Pons (tissue), 1 donor: ENCODE results near the gene SH3RF3.

Experiments
- DNase-seq: peaks from one replicate; pipeline ENCODE4 v3.0.0-alpha.2; 2016; ENCODE audit warnings: low spot score

SH3RF3 gene

DNA sequence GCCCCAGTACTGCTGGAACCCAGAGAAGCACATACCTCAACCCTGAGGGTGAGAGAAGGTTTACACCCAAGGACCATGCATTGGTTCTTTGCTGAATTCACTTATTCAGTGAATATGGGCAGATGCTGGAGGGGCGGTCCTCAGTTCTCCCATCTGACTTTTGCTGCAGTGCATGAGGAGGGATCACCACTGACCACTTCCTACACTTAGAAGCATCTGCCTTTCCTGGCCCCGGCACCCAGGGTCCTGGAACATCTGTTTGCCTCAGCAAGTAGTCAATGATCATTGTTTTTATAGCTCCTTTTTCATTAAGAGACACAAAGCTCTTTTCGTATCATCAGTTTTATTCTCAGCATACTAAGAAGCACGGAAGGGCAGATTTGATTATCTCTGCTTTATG lies 211.4 kb downstream of the SH3RF3 start:
- DNase-seq: no peak

DNA sequence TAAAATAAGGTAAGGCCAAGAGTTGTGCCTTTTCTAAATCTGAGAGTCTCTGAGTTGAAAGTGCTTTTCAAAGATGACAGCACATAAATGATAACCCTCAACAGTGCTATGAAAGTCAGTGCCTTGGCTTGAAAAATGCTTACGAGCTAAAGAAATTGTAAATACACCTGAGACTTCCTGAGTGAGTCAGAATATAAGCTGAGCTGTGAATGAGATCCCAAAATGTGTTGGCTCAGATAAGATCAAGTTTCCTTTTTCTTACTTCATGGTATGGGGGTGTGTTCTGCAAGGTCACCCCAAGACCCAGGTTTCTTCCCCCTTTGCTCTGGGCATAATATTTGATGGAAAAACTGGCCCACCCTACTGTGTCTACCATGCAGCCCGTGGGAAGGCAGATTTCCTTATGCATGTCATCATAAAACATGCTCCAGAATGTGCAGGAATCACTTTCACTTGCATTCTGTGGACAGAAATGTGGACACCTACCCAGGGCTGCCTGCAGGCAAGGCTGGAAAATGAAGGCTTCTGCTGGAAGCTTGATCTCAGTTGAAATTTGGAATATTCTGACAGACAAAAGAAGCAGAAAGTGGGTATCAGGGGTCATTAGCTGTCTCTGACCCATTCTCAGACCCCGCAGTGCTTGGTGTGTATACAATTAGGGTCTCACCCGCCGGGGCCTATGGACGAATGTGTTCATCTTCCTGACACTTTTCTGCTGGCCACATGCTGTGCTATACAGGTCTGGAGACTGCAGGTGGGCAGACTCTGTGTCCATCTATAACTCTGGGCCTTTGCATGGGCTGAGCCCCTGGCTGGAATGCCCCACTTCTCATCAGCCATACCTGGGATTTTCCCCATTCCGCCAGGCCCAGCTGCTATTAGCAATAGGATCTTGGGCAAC lies 212.6 kb downstream of the SH3RF3 start:
- DNase-seq: no peak

DNA sequence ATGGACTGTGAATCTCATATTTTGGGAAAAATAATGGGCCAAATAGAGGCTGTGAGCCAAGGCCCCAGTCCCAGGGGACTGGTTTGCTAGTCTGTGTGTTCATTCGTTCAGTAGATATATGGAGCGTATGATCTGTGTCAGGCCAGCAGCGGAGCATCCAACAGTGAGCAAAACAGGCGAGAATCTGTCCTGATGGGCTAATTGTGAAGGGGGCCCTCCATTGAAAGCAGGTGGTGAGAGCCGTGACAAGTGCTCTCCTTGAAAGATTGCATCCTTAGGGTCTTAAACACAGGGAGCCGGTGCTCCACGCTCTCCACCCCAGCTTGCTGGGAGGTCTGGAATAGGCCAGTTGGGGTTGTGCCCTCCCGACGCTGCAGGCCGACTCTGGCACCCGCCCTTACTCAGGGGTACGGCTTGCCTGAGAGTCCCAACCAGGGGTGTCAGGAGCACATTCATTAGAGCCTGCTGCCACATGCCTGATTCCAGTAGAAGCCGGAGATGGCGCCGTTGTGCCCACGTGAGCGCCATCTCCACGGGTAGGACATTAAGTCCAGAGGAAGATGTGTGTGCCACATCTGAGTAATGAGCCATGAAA lies 213.3 kb downstream of the SH3RF3 start:
- DNase-seq: no peak

DNA sequence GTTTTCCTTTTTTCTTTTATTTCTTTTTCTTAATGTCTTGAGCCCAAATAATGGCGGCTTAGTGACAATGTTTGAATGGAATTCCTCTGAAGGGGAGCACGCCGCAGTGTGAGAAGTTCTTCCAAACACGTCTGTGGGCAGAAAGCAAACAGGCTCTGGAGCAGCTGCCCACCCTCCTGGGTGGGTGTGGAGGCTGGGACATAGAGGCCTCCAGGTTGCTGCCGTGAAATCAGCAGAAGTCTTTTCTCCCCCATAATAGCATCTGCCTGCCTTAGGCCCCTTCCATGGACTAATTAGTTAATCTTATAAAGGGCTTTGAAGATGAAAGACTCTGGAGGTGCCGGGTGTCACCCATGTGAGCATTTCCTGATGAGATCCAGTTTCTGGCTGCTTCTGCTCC lies 213.9 kb downstream of the SH3RF3 start:
- no peak for DNase-seq

DNA sequence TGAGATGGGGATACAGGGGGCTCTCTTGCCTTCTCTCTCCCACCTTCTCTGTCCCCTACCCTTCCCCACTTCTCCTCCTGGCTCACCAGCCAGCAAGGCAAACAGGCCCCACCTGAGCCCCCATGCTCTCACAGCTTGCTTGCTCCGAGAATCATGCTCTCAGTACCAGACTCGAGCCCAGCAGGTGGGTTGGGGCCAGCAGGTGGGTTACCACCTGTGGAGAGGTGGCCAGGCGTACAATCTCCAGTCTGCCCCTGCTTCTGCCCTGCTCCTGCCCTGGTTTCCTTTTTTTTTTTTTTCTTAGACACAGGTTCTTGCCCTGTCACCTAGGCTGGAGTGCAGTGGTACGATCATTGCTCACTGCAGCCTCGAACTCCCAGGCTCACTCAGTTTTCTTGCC lies 214.5 kb downstream of the SH3RF3 start:
- DNase-seq: no peak

DNA sequence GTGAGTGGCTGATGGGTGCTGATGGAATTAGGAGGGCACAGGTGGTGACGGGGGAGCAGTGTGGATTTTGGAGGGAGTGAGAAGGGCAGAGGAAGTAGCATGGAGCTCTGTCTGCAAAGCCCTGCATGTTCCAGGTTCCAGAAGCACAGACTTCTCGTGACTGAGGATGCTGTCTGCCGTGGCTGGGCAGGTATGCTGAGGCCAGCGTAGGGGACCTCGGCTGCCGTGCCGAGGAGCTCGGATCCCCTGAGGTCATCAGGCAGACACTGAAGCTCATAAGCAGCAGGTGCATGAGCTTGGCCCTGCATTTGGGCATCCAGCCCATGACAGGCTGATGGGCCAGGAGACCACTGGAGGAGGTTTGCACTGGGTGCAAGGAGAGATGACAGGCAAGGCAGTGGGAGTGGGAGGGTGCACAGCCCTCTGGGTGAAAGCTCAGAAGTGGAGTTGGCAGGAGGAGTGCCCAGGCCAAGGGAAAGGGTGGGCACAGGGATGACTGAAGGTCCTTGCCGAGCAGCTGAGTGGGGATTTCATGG lies 215.3 kb downstream of the SH3RF3 start:
- DNase-seq: no peak

DNA sequence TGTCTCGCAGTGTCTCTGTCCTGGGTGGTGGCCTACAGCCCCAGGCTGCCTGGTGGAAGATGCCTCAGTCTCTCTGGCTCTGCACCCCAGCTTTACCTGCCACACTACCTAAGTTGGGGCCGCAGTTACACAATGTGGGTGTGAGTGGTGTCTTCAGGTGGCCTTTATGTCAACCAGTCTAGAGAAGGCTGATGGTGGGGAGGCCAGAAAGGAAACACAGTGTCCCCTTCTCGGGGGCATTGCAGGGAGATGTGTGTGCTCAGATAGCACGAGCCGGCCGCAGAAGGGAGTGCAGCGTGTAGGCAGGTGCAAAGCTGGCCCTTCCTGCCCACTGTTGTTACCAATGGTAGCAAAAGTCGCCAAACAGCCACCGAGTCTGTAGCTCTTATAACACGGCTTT lies 216.1 kb downstream of the SH3RF3 start:
- no peak for DNase-seq

DNA sequence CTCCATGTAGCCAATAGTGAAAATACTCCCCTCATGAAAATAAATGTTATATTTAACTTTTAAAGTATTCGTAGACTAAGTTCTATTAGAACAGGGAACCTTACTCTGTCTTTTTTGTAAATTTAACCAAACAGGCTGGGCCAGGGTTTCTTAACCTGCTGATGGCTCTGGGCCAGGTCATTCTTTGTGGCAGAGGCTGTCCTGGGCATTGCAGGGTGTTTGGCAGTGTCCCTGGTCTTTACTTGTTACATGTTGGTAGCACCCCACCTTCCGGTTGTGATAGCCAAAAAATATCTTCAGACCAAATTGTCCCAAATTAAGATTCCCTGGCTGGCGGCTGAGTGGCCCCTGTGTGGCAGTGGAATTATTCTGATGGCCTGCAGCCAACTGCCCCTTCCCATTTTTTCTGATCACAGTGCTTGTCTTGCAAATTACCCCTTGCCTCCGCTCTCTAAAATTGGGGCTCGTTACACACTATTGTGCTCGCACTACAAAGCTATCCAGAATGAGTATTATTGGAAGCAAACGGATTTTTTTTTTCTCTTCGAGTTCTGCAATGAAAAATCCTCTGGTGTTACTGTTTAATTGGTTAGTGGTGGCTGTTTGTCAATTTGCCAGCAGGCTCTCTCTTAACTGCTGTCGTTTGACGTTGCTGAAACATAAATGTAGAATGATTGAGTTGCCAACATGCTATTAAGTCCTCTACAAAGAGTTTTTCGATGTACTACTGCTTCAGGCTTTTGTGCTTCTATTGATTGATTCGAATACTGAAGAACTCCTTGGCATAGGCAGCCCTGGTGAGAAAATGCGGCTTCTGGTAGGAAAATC lies 216.9 kb downstream of the SH3RF3 start:
- no peak for DNase-seq

DNA sequence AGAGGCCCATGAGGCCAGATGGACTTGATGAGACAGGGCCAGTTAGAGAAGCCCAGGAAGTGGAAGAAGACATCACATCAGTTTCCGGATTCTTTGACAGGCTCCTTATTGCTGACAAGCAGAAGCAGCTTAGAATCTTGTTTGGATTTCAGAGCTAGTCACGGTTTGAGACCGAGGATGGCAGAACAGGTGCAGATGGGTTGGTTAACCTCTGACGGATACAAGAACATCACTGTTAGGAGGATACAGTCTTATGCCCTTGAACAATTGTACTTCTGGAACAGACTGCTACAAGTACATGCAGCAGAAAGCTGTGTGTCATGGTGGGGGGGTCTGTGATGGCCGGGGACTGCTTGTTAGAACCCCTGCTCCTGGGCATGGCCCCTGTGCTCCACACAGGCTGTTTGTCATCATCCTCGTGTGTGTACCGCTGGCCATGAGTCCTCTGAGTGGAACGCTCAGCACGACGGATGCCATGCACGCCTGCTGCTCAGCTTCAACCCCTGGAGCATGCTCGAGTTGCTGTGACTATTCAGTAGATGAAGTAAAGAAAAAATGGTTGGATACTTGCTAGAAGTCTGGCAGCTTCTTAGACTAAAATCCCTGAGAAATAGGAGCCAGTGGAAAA lies 217.7 kb downstream of the SH3RF3 start:
- DNase-seq: no peak

DNA sequence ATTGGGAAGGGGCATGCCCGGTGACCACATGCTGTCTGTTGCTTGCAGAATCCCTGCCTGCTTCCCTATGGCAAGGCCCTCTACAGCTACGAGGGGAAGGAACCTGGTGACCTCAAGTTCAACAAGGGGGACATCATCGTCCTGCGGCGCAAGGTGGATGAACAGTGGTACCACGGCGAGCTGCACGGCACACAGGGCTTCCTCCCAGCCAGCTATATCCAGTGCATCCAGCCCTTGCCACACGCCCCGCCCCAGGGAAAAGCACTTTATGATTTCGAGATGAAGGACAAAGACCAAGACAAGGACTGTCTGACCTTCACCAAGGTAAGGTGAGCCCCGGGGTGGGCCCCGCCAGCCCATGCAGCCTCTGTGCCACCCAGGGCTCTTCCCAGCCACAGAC lies 218.6 kb downstream of the SH3RF3 start:
- no peak for DNase-seq

DNA sequence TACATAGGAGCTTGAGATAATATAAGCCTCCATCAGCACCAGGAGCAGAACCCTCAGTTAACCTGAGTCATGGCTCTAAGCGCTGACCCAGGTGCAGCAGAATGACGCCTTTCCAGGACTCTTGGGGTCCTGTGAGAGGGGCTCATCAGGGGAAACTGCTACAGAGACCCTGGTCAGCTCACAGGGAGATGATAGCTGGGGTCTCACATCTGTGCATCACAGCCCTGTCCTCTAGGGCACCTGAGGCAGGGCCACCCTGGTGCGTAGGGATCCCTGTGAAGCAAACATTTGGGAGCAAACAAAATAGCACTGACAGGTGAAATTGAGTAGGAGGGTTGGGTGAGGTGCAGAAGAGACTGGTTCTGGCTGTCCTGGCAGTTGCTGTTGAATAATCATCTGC lies 219.2 kb downstream of the SH3RF3 start:
- no peak for DNase-seq

DNA sequence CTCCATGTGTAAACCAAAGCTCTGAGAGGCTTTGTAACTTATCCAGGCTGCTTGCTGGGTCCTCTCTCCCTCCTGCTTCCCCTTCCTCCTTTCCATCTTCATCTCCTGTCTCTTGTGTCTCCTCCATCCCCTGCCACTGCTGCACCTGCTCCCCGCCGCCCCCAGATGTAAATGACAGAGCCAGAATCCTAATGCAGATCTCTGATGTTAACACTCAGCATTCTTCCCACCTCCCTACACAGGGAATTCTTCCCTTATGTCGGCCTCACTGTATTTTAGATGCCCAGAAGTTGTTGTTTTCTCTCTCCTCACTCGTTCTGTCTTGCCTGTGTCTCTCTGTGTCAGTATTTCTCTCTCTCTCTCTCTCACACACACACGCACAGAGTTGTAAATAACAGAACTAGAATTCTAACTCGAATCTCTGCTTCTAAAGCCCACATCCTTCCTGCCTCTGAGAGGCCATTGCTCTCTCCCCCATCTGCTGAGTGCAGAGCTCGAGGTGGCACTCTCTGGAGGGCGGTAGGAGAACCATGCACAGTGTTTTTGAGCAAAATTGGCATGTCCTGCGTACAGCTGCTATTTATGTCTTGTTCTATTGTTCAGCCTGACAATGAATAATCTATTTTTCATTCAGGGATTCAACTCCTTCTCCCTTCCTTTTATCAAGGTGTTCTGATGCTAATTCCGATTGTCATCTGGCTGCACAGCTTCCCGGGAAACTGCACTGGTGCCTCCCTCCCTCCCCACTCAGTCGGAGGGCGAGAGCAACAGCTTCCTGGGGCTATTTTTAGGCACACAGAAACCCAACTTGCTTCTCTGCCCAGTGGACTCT lies 219.9 kb downstream of the SH3RF3 start:
- DNase-seq: peak; percentile 31

DNA sequence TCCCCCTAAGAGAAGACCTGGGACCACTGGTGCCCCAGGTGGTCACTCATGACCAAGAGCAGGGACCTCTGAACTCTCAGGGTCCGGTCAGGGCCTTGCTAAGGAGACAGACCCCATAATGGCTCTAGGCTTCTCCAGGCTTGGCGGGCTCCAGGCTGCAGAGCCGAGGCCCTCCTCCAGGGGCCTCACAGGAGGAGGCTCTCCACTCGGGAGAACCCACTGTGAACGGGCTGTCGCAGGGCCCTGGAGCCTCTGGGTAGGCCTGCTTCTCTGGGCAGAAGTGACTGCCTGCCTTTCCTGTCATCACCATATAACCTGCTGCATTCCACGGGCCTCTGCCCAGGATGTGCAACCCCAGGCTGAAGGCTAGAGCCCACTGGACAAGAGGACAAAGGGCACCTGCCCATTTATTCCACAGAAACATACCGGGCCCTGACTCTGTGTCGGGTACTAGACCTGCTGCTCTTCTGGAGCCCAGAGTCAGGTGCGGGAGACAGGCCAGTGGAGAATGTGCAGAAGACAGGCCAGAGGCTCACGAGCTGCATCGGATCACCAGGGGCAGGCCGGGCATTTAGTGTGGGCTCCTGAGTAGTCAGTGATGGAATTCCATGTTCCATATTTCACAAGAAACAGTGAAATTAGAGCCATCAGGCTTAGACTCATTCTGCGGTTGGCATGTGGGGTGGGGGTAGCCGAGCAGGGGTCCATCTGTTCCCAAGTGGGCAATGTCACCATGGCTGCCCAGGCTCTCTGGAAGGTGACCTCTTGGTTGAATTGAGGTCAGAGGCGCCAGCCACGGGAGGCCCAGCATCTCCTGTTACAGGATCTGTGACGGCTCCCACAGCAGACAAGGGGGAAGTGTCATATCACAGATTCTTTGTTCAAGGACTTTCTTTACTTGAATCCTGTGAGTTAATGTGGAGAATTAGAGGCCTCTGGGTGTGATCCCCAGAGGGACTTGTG lies 220.8 kb downstream of the SH3RF3 start:
- no peak for DNase-seq

DNA sequence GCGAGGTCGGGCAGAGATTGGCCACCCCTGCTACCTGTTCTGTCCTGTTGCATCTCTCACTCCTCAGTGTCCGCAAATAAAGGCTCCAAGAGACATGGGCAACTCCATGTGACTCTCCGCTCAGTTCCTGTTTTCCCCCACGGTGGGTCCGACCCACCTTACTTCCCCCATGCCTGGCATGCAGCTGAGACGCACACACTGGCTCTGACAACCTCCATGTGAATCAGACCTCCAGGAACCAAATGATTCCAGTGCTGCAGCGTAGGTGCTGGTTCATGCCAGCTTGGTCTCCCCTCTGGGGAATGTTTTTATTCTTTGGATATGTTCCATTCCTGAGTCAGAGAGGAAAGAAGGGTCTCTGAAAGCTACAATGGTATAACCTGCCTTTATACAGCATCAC lies 221.5 kb downstream of the SH3RF3 start:
- DNase-seq: no peak

DNA sequence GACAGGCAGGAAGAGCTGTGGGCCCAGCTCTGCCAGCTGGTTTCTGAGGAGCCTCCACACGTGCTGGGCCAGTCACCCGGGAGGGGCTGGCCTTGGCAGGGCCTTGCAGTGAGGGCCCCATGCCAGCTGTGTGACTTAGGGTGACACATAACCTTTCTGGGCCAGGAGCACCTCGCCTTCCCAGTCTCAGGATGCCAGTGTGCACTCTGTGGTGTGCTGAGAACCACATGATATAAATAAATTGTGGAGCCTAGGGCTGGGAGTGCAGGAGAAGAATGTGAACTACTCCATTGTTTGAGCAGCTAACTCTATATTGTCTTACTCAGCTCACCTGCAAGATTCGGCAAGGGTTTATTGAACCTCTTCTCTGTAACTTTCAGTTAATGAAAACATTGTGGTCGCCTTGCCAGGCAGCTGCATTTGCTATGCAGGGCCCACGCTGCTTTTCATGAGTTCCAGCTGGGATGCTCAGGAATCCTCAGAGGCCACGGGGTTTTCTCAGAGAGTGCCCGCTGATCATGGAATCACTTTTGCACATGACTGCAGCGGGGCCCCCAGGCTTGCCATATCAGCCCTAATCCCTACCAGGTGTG lies 222.3 kb downstream of the SH3RF3 start:
- DNase-seq: no peak

DNA sequence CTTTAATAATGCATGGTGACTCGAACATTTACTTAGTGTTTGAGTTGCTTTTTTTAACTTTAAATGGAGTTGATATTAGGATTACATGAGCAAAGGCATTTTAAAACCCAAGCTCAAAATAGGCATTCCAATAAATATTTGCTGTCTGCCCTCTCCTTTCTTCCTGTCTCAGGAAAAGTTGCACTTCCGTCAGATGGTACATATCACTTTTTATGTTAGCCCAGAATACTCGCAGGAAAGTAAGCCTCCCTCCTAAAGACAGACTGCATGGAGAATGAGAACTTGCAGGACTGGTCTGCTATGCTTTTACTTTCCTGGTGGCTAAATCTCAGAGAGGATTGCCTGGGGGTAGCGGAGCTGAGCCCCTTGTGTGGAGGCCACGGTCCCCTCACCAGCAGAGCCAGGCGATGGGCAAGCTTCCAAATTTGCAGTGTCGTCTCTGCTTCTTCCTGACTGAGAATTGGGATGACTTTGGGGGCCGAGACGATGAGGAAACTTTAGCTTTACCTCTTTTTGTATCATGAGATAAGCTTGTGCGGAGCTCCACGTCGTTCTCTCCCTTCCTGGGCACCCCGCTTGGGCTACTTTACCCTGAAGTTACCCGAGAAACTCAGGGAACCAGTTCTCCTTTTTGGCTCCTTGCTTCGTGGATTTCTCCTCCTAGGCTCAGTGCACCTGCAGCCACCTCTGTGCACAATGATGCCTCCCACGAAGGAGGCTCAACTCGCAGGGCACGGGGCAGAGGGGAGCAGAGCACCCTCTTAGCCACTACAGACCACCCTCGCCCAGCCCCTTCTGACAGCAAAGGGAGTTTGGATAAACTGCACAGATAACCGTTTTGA lies 223.3 kb downstream of the SH3RF3 start:
- DNase-seq: no peak

DNA sequence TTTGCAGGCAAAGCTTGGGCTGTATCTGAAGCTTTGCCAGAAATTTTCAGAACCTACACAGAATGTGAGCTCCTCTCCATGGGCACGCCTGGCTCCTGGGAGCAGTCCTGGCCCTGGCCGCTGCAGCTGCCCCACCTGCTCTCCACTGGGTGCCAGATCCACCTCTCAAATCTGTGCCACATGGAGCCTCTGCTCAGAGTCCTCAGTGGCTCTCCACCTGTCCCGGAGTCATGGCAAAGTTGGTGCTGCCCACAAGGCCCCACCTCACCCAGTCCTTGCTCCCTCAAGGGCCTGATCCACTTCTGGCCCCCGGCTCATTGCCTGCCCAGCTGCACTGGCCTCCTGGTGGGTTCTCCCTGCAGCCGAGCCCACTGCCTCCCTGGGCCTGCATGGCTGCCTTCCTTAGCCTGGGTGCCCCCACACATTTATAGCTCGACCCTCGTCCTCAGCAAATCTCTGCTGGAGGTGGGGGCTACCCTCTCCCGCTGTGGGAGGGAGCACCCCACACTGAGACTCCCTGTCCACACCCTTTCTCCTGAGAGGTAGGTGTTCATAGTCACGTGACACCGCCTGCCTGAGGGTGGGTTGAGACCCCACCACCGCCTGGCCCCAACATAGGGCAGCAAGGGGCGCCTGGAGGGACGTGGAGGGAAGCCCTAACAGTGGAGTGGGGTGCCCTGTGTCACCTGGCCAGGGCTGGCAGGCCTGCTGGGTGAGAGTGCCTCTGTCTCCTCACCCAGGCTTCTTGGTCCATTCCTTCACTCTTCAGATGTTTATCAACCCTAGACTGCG lies 224.1 kb downstream of the SH3RF3 start:
- DNase-seq: no peak
